Subcutaneous abdominal adipose tissue (tissue), 5 donors: ENCODE measurements around the gene ADIG.
A peak's percentile ranks its signal among the peaks of the same experiment; 100 is the strongest.

Source experiments
- H3K27ac ChIP-seq: one replicate; pipeline ENCODE4 v1.7.0; 2013; ENCODE audit warnings: low read depth, mild to moderate bottlenecking, inconsistent platforms, low read length, moderate library complexity
- H3K27me3 ChIP-seq, 5 donors: one replicate each; pipeline ENCODE4 v1.7.0; 2013; ENCODE audit warnings: low read length in 5 of 5, inconsistent platforms in 1 of 5; ENCODE audit not compliant: control insufficient read depth in 5 of 5, insufficient read depth in 4 of 5
- H3K36me3 ChIP-seq, 5 donors: one replicate each; pipeline ENCODE4 v1.7.0; 2013; ENCODE audit warnings: low read length in 5 of 5; ENCODE audit not compliant: control insufficient read depth in 5 of 5, insufficient read depth in 5 of 5
- H3K4me1 ChIP-seq, 5 donors: one replicate each; pipeline ENCODE4 v1.7.0; 2013; ENCODE audit warnings: low read length in 5 of 5, mild to moderate bottlenecking in 3 of 5, moderate library complexity in 1 of 5; ENCODE audit not compliant: control insufficient read depth in 5 of 5, insufficient read depth in 5 of 5
- H3K4me3 ChIP-seq, 5 donors: one replicate each; pipeline ENCODE4 v1.7.0; 2013; ENCODE audit warnings: low read length in 5 of 5, low read depth in 1 of 5
- H3K9ac ChIP-seq, 5 donors: one replicate each; pipeline ENCODE4 v1.7.0; 2013; ENCODE audit warnings: low read length in 5 of 5, mild to moderate bottlenecking in 4 of 5, moderate library complexity in 3 of 5
- H3K9me3 ChIP-seq, 5 donors: one replicate each; pipeline ENCODE4 v1.7.0; 2013; ENCODE audit warnings: low read length in 5 of 5; ENCODE audit not compliant: control insufficient read depth in 5 of 5
- donor health status: healthy.
- donor health status: healthy.
- donor health status: healthy.
- donor health status: healthy.
- donor health status: healthy.

The ADIG gene

DNA sequence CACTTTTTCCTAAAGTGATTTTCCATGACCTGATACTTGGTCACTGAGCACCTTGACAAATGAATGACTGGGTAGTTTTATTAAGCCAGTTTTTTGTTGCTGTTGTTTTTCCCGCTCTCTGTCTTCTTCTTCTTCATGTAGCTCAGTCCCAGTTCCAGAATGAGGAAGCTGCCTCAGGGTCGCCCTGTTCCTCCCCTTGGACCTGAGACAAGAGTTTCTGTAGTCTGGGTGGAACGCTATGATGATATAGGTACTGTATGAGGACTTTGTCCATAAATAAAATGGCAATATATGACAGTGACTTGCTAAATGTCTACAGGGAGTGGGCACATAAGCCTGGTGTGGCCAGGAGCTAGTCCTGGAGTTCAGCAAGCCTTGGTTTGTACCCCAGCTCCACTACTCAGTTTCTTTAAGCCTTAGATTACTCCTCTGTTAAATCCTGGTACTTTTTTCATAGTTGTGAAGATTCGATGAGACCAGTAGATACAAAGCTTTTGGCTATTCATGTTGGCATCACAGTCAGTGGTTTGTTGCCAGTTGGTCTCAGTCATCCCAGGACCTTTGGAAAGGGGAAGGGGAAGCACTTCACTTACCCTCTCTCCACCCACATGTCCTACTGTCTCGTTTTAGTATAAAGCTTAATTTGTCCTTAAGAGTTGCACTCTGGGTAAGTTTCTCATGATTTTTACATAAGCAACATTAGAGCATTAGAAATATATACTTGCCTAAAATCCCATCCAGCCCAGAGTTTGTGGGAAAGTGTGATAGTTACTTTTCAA is 11.1 kb upstream of the ADIG start:
- H3K27me3 ChIP-seq, result no peaks in the 10 kb centered on the region
- H3K4me1 ChIP-seq, result peaks cover 0 to 9% (median 4%) of the 10 kb centered on the region in 5 donors
- H3K9me3 ChIP-seq, result no peaks in the 10 kb centered on the region
- H3K4me3 ChIP-seq, result no peak overlapping the region
- H3K36me3 ChIP-seq, result peaks cover 48 to 71% (median 63%) of the 10 kb centered on the region in 5 donors
- no peak overlapping the region for H3K27ac ChIP-seq
- no peak overlapping the region for H3K9ac ChIP-seq

GRCh38 chr20:38573413-38573812 is 7.6 kb upstream of the ADIG start:
- peaks cover 0 to 9% (median 4%) of the 10 kb centered on the region in 5 donors for H3K4me1 ChIP-seq
- peaks cover 45 to 61% (median 58%) of the 10 kb centered on the region in 5 donors for H3K36me3 ChIP-seq
- no peaks in the 10 kb centered on the region for H3K9me3 ChIP-seq
- peak overlapping the region in 1 of 5 donors; percentile 17 for H3K9ac ChIP-seq
- H3K27me3 ChIP-seq, result no peaks in the 10 kb centered on the region
- H3K4me3 ChIP-seq, result no peak overlapping the region
- no peak overlapping the region for H3K27ac ChIP-seq

DNA sequence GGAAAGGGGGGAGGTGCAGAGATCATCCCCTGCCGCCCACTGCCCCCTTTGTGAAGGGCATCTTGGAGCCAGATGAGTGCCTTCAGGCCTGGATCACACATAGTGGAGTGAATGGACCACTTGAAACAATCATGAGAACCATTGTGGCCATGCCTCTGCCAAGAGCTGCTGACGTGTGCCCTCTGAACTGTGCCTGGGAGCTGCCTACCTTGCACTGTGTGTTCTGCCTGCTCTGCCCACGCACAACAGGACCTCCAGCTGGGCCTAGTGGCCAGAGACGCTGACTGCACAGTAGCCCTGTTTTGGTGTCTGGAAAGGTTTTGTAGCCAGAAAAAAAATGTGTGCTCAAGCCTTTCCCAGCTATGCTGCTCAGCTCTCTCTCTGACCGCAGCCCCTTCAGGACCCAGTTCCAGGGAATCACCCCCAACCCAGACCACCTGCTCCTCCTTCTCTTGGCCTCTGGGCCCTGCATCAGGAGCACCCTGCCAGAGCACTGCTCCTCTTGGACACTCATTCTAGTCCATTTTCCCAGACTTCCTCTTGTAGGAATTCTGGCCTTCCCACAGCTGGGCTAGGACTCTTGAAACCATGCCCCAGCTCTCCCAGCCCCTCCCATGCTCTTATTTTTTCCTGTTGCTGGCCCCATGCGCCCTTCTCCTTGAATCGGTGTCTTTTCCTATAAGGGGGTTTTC is 1.6 kb upstream of the ADIG start:
- no peak overlapping the region for H3K27ac ChIP-seq
- no peak overlapping the region for H3K9ac ChIP-seq
- peaks cover 0 to 7% (median 5%) of the 10 kb centered on the region in 5 donors for H3K4me1 ChIP-seq
- H3K27me3 ChIP-seq, result peaks cover 0 to 6% (median 3%) of the 10 kb centered on the region in 5 donors
- peaks cover 23 to 32% (median 27%) of the 10 kb centered on the region in 5 donors for H3K36me3 ChIP-seq
- H3K4me3 ChIP-seq, result no peak overlapping the region
- no peaks in the 10 kb centered on the region for H3K9me3 ChIP-seq

DNA sequence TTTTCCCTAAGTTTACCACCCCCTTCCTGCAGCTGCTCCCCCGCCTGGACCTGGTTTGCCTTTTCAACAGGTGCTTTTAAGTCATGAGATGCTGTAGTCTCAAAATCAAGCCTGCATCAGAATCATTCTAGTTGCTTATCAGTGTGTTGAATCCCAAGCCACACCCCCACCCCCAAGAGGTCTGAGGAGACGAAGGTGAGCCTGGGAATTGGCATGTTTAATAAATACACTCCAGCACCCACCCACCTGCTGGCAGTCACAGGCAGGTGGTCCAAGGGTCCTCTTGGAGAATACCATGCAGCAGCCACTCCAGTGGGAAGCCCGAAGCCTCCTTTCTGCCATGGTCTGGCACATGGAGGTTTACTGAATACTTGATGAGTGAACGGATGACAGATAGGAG is 1.1 kb upstream of the ADIG start:
- H3K4me1 ChIP-seq, result peaks cover 0 to 7% (median 5%) of the 10 kb centered on the region in 5 donors
- no peak overlapping the region for H3K9ac ChIP-seq
- H3K9me3 ChIP-seq, result no peaks in the 10 kb centered on the region
- H3K27me3 ChIP-seq, result peaks cover 0 to 7% (median 3%) of the 10 kb centered on the region in 5 donors
- H3K36me3 ChIP-seq, result peaks cover 17 to 27% (median 23%) of the 10 kb centered on the region in 5 donors
- H3K27ac ChIP-seq, result no peak overlapping the region
- no peak overlapping the region for H3K4me3 ChIP-seq

- Histone ChIP-seq H3K9me3 (no peaks in the 10 kb centered on the region), H3K36me3 (peaks cover 0 to 8% (median 5%) of the 10 kb centered on the region in 5 donors), H3K4me3 (no peak overlapping the region), H3K9ac (no peak overlapping the region), H3K27me3 (peaks cover 0 to 18% (median 9%) of the 10 kb centered on the region in 5 donors), H3K4me1 (peaks cover 0 to 7% (median 5%) of the 10 kb centered on the region in 5 donors), H3K27ac (no peak overlapping the region)
These were observed 897 bp downstream of the ADIG start for GRCh38 chr20:38581830-38582358.

- H3K4me1 ChIP-seq, result peaks cover 0 to 7% (median 5%) of the 10 kb centered on the region in 5 donors
- H3K9me3 ChIP-seq, result no peaks in the 10 kb centered on the region
These were observed 2.3 kb downstream of the ADIG start for GRCh38 chr20:38583306-38583705.

GRCh38 chr20:38584099-38584763 is 3.2 kb downstream of the ADIG start:
- no peaks in the 10 kb centered on the region for H3K9me3 ChIP-seq
- H3K27ac ChIP-seq, result no peak overlapping the region
- H3K36me3 ChIP-seq, result no peaks in the 10 kb centered on the region
- no peak overlapping the region for H3K4me3 ChIP-seq
- H3K4me1 ChIP-seq, result peaks cover 0 to 7% (median 5%) of the 10 kb centered on the region in 5 donors
- peaks cover 0 to 18% (median 9%) of the 10 kb centered on the region in 5 donors for H3K27me3 ChIP-seq
- H3K9ac ChIP-seq, result no peak overlapping the region

More at GRCh38 chr20:38583306-38583705, 2.3 kb downstream of the ADIG start:
- no peak overlapping the region for H3K27ac ChIP-seq
- H3K4me3 ChIP-seq, result no peak overlapping the region
- peaks cover 0 to 18% (median 9%) of the 10 kb centered on the region in 5 donors for H3K27me3 ChIP-seq
- no peaks in the 10 kb centered on the region for H3K36me3 ChIP-seq
- no peak overlapping the region for H3K9ac ChIP-seq

GRCh38 chr20:38585404-38586180 is 4.6 kb downstream of the ADIG start:
- no peaks in the 10 kb centered on the region for H3K9me3 ChIP-seq
- no peak overlapping the region for H3K27ac ChIP-seq

GRCh38 chr20:38586181-38586525 is 5.2 kb downstream of the ADIG start:
- H3K36me3 ChIP-seq, result no peaks in the 10 kb centered on the region
- H3K27me3 ChIP-seq, result peaks cover 2 to 29% (median 15%) of the 10 kb centered on the region in 5 donors
- no peaks in the 10 kb centered on the region for H3K9me3 ChIP-seq
- peaks cover 0 to 5% (median 2%) of the 10 kb centered on the region in 5 donors for H3K4me1 ChIP-seq
- H3K9ac ChIP-seq, result no peak overlapping the region
- H3K27ac ChIP-seq, result no peak overlapping the region
- no peak overlapping the region for H3K4me3 ChIP-seq

More at GRCh38 chr20:38585404-38586180, 4.6 kb downstream of the ADIG start:
- Histone ChIP-seq H3K4me1 (peaks cover 0 to 7% (median 5%) of the 10 kb centered on the region in 5 donors), H3K27me3 (peaks cover 0 to 23% (median 10%) of the 10 kb centered on the region in 5 donors), H3K4me3 (no peak overlapping the region), H3K9ac (no peak overlapping the region), H3K36me3 (no peaks in the 10 kb centered on the region)
